Esophagus muscularis mucosa (tissue), 4 donors: ENCODE data around the gene MCF2L2.

Source experiments
- CTCF ChIP-seq, 3 experiments: fragments of 200-600 bp in 2 of 3; fragments of 450-650 bp in 1 of 3; sonication (generic) in 2 of 3; IDR thresholded peaks; one replicate each; pipeline ENCODE4 v1.5.1; 2017 to 2019; ENCODE audit warnings: antibody characterized with exemption in 3 of 3, mild to moderate bottlenecking in 2 of 3, moderate library complexity in 1 of 3
- EP300 ChIP-seq: sonication (generic); formaldehyde crosslinking; IDR thresholded peaks from one replicate; pipeline ENCODE4 v1.6.1; 2017; ENCODE audit warnings: antibody characterized with exemption
- POLR2A ChIP-seq: fragments of 450-650 bp; IDR thresholded peaks from one replicate; pipeline ENCODE4 v1.6.1; 2017; ENCODE audit warnings: antibody characterized with exemption, moderate library complexity, mild to moderate bottlenecking, low read depth
- POLR2AphosphoS5 ChIP-seq, 2 donors: sonication (generic); formaldehyde crosslinking; IDR thresholded peaks; one replicate each; pipeline ENCODE4 v1.6.1; 2017; ENCODE audit warnings: antibody characterized with exemption in 2 of 2

- TF ChIP-seq CTCF (IDR thresholded peaks at IDR 0.05) (no peak), POLR2A (no peak), POLR2AphosphoS5 (IDR thresholded peaks at IDR 0.05) (no peak), EP300 (no peak)
Measured at GRCh38 chr3:183318877-183319276, 109.5 kb downstream of the MCF2L2 start.
